Esophagus muscularis mucosa (tissue), 4 donors: Measurements from ENCODE around the gene RUNX2.

Experiments
- CTCF ChIP-seq, 3 experiments: fragments of 200-600 bp in 2 of 3; fragments of 450-650 bp in 1 of 3; sonication (generic) in 2 of 3; IDR thresholded peaks; one replicate each; pipeline ENCODE4 v1.5.1; 2017 to 2019; ENCODE audit warnings: antibody characterized with exemption in 3 of 3, mild to moderate bottlenecking in 2 of 3, moderate library complexity in 1 of 3
- EP300 ChIP-seq: sonication (generic); formaldehyde crosslinking; IDR thresholded peaks from one replicate; pipeline ENCODE4 v1.6.1; 2017; ENCODE audit warnings: antibody characterized with exemption
- POLR2AphosphoS5 ChIP-seq, 2 donors: sonication (generic); formaldehyde crosslinking; IDR thresholded peaks; one replicate each; pipeline ENCODE4 v1.6.1; 2017; ENCODE audit warnings: antibody characterized with exemption in 2 of 2

GRCh38 chr6:45350186-45350710 is 22.1 kb downstream of the RUNX2 start:
- TF ChIP-seq EP300, result no peak
- no peak for TF ChIP-seq CTCF (IDR thresholded peaks at IDR 0.05)
- no peak for TF ChIP-seq POLR2AphosphoS5 (IDR thresholded peaks at IDR 0.05)
